ENCODE measurements around the gene SYT6. TPM values are rescaled to one million over a fixed set of nuclear protein-coding genes. Genes with fewer than 3 reads are reported as not detected.

Gene SYT6
- total RNA-seq, 3 donors from 2014 or later (not counting 1 experiment from before 2014, with no cell fraction given): 0.13 TPM; not detected in 2

DNA sequence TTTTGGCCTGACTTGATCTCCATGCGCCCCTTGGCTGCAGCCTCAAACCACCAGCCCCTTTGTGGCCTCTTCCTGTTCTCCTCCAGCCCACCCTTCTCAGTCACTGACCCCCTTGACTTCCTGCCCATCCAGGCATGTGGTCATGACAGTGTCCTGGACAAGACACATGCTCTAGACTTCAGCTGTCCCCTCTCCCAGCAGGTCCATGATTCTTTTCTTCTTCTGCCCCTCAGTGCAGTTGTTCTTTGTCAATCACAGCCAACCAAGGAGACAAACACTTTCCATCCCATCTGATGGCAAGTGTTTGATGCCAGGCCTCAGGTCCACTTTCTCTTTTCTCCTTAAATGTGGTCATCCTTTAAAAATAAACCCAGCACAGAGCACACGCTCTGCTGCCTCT is 49.7 kb downstream of the SYT6 start:
- ATAC-seq (no peak), DNase-seq (no peak)
- Histone ChIP-seq H3K9me3 (ENCODE audit: control insufficient read depth, insufficient read depth, low read length) (no peaks in the 10 kb centered on the region), H3K4me1 (ENCODE audit: control insufficient read depth, insufficient read depth, low read length) (peaks cover 9% of the 10 kb centered on the region), H3K4me3 (ENCODE audit: low read length) (no peak overlapping the region), H3K27ac (ENCODE audit: low read length) (no peak overlapping the region), H3K27me3 (ENCODE audit: control insufficient read depth, insufficient read depth, low read length) (no peaks in the 10 kb centered on the region), H3K36me3 (ENCODE audit: control insufficient read depth, insufficient read depth, low read length) (no peaks in the 10 kb centered on the region)
- H3K9me3 Mint-ChIP-seq: no peaks in the 10 kb centered on the region
- WGBS (ENCODE audit: insufficient coverage): 18% methylated on average over 2 of the region's 2 CpGs
- no peak overlapping the region for H3K4me3 Mint-ChIP-seq
- peak overlapping the region in 1 of 2 donors; percentile 42 for H3K27ac Mint-ChIP-seq
- peaks cover 0 to 8% of the 10 kb centered on the region in 2 donors for H3K27me3 Mint-ChIP-seq (ENCODE audit: low read depth in 2 of 2)
- no peaks in the 10 kb centered on the region for H3K36me3 Mint-ChIP-seq
- no peak for TF ChIP-seq CTCF (IDR thresholded peaks at IDR 0.05)
- intact Hi-C loops (cut with micrococcal nuclease): no loop called here
- peaks cover 9 to 14% of the 10 kb centered on the region in 2 donors for H3K4me1 Mint-ChIP-seq

- ATAC-seq: no peak
- Mint-ChIP-seq H3K4me1 (peaks cover 9 to 14% of the 10 kb centered on the region in 2 donors), H3K27ac (no peak overlapping the region), H3K27me3 (ENCODE audit: low read depth in 2 of 2) (peaks cover 0 to 8% of the 10 kb centered on the region in 2 donors), H3K36me3 (no peaks in the 10 kb centered on the region), H3K9me3 (no peaks in the 10 kb centered on the region), H3K4me3 (no peak overlapping the region)
- intact Hi-C loops (cut with micrococcal nuclease): no loop called here
- Histone ChIP-seq H3K27me3 (ENCODE audit: control insufficient read depth, insufficient read depth, low read length) (no peaks in the 10 kb centered on the region), H3K4me3 (ENCODE audit: low read length) (no peak overlapping the region), H3K27ac (ENCODE audit: low read length) (no peak overlapping the region), H3K36me3 (ENCODE audit: control insufficient read depth, insufficient read depth, low read length) (no peaks in the 10 kb centered on the region), H3K9me3 (ENCODE audit: control insufficient read depth, insufficient read depth, low read length) (no peaks in the 10 kb centered on the region), H3K4me1 (ENCODE audit: control insufficient read depth, insufficient read depth, low read length) (peaks cover 9% of the 10 kb centered on the region)
- 100% methylated on average over 1 of the region's 2 CpGs for WGBS (ENCODE audit: insufficient coverage)
- DNase-seq: no peak
- TF ChIP-seq CTCF (IDR thresholded peaks at IDR 0.05): no peak
Observed at GRCh38 chr1:114102136-114102535, 51.5 kb downstream of the SYT6 start.

DNA sequence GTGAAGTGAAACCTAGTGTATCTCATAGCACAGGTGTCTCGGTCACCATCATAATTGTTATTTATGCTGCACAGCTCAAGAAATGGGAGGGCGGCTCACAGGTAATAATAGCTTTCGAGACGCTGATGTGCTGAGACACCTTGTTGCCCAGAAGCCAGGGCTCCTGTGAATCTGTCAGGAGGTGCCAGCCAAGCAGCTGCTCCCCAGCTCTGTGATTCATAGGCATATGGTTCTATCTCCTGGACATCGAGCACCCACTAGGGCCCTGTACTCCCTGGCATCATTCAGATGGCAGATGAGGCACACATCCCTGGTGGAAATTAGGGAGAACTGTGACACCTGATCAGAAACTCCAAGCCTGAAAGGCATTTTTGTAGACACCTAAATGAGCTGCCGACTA is 53.5 kb downstream of the SYT6 start:
- no peak for DNase-seq
- Mint-ChIP-seq H3K27ac (no peak overlapping the region), H3K4me3 (no peak overlapping the region), H3K9me3 (no peaks in the 10 kb centered on the region), H3K4me1 (peaks cover 9 to 14% of the 10 kb centered on the region in 2 donors), H3K36me3 (no peaks in the 10 kb centered on the region), H3K27me3 (ENCODE audit: low read depth in 2 of 2) (peaks cover 0 to 8% of the 10 kb centered on the region in 2 donors)
- peaks cover 9% of the 10 kb centered on the region for H3K4me1 ChIP-seq (ENCODE audit: control insufficient read depth, insufficient read depth, low read length)
- 96% methylated on average over 6 of the region's 6 CpGs for WGBS (ENCODE audit: insufficient coverage)
- H3K27me3 ChIP-seq (ENCODE audit: control insufficient read depth, insufficient read depth, low read length): no peaks in the 10 kb centered on the region
- intact Hi-C loops (cut with micrococcal nuclease): no loop called here
- no peak overlapping the region for H3K27ac ChIP-seq (ENCODE audit: low read length)
- ATAC-seq: no peak
- no peaks in the 10 kb centered on the region for H3K36me3 ChIP-seq (ENCODE audit: control insufficient read depth, insufficient read depth, low read length)
- H3K4me3 ChIP-seq (ENCODE audit: low read length): no peak overlapping the region
- no peak for TF ChIP-seq CTCF (IDR thresholded peaks at IDR 0.05)
- H3K9me3 ChIP-seq (ENCODE audit: control insufficient read depth, insufficient read depth, low read length): no peaks in the 10 kb centered on the region

- H3K9me3 ChIP-seq (ENCODE audit: control insufficient read depth, insufficient read depth, low read length): no peaks in the 10 kb centered on the region
- intact Hi-C loops (cut with micrococcal nuclease): no loop called here
- no peak for TF ChIP-seq CTCF (IDR thresholded peaks at IDR 0.05)
- H3K27me3 ChIP-seq (ENCODE audit: control insufficient read depth, insufficient read depth, low read length): no peaks in the 10 kb centered on the region
- ATAC-seq (no peak), DNase-seq (no peak)
- 86% methylated on average over 4 of the region's 4 CpGs for WGBS (ENCODE audit: insufficient coverage)
- no peak overlapping the region for H3K27ac Mint-ChIP-seq
- H3K4me3 Mint-ChIP-seq: no peak overlapping the region
- no peak overlapping the region for H3K27ac ChIP-seq (ENCODE audit: low read length)
- H3K36me3 ChIP-seq (ENCODE audit: control insufficient read depth, insufficient read depth, low read length): no peaks in the 10 kb centered on the region
- H3K27me3 Mint-ChIP-seq (ENCODE audit: low read depth in 2 of 2): peaks cover 0 to 8% of the 10 kb centered on the region in 2 donors
- H3K9me3 Mint-ChIP-seq: no peaks in the 10 kb centered on the region
- peaks cover 14 to 15% of the 10 kb centered on the region in 2 donors for H3K4me1 Mint-ChIP-seq
- H3K36me3 Mint-ChIP-seq: no peaks in the 10 kb centered on the region
- H3K4me3 ChIP-seq (ENCODE audit: low read length): no peak overlapping the region
- peaks cover 7% of the 10 kb centered on the region for H3K4me1 ChIP-seq (ENCODE audit: control insufficient read depth, insufficient read depth, low read length)
Observed at GRCh38 chr1:114099268-114099667, 54.4 kb downstream of the SYT6 start.

All from natural killer cell (primary cell).